Hematopoietic multipotent progenitor cell treated with erythropoietin and hydrocortisone succinate and interleukin-3 and kit ligand, for 8 days (in vitro differentiated cells): ENCODE results near the gene JADE2.
"Not testable (repeated sequence)": the region's sequence is repeated elsewhere in the genome, so short reads cannot be mapped to it uniquely, and the experiment has no call there.

Experiments
- DNase-seq: peaks from one replicate; pipeline ENCODE4 v3.0.0-alpha.2; 2015

JADE2 gene

DNA sequence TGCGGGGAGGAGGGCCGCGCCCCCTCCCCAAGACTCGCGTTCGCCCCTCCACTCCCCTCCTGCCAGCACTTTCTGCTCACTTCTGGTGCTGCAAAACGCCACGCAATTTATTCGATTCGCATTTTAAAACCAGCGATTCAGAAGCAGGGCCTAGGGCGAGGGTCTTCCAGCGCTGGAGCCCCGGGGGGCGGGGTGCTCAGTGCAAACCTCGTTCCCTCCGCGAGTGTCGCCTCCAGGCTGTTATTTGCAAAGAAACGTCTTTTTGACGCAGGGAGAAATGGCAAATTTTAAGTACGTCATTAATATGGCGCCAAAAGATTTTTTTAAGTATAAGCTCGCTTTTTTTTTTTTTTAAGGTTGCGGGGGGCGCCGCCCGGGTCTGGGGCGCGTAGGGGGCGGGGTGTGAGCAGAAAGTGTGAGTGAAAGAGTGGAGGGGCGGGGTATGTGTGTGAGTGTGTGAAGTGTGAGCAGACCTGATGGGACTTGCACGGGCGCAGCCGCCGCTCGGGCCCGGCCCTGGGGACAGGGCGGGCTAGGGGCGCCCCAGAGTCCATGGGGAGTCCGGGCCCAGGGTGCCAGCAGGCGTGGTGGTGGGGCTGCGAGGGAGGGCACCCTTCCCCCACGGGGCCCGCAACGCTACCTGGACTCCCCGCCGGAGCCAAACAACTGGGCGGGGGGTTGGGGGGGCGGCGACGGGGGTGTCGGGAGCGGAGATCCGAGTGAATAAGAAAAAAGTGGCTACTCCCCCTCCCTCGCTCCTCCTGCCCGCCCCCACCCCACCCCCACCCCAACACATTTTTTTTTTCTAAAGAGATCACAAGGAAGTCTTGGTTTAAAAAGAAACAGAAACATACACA lies at the start of gene JADE2:
Gene JADE2 (plus strand): TSS at position 845 of the 857 bp plus-strand sequence. CDS start 10,188 bp downstream, outside the sequence.
- peak; percentile 79 for DNase-seq

- no peak for DNase-seq
These were observed 47.8 kb upstream of the JADE2 start for GRCh38 chr5:134477462-134478245.

DNA sequence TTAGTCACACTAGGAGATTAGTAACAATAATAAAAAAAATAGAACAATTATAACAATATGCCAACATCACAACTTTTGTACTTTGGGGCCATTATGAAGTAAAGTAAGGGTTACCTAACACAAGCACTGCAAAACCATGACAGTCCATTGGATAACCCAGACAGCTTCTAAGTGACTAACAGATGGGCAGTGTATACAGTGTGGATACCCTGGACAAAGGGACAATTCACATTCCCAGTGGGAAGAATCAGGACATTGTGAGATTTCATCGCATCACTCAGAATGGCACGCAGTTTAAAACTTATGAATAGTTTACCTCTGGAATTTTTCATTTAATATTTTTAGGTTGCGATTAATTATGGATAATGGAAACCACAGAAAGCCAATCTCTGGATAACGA lies 45.6 kb upstream of the JADE2 start:
- no peak for DNase-seq

GRCh38 chr5:134489227-134489944 lies 36.1 kb upstream of the JADE2 start:
- DNase-seq: no peak

DNA sequence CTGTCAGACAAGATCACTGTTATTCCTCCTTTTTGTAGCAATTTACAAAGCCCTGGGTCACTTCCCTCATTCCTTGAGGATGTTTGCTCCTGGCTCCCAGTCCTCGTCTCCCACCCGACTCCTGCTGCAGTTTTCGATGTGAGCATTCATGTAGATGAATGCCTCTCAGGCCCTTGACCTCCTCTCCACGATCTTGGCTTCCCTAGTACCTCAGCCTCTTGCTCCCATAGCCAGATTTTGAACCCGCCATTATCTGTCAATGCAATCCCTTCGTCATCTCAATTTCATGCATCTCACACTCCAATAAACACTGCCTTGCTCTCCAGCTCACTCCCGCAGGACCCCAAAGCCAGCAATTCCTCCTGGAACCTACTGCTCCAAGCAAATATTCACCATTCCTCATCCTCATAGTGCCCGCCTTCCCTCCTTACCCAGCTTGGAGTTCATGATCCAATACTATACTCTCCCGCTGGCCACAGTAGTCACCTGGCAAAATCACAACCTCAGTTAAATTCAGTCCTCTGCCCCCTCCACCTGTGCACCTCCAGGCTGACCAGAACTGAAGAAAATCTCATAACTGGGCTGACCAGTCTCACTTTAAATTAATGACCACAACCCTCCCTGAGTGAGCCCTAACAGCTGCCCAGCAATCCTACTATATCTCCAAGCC lies 35.1 kb upstream of the JADE2 start:
- DNase-seq: no peak

DNA sequence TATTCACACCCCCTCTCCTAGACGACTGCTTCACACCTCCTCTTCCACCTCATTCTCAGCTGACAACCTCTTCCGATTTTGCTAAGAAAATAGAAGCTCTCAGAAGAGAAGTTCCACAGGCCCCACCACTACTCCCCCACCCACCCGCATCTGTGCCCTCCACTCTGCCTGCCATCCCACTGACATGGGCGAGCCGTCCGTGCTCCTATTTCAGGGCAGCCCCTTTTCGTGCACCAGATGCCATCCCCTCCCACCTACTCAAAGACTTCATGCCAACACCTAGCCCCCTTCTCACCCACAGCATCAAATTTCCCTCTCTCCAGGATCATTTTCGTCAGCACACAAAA lies 34.6 kb upstream of the JADE2 start:
- DNase-seq: no peak

- no peak for DNase-seq
These were observed 33.5 kb upstream of the JADE2 start for GRCh38 chr5:134491841-134492442.

- no peak for DNase-seq
These were observed 32.9 kb upstream of the JADE2 start for GRCh38 chr5:134492568-134492967.

DNA sequence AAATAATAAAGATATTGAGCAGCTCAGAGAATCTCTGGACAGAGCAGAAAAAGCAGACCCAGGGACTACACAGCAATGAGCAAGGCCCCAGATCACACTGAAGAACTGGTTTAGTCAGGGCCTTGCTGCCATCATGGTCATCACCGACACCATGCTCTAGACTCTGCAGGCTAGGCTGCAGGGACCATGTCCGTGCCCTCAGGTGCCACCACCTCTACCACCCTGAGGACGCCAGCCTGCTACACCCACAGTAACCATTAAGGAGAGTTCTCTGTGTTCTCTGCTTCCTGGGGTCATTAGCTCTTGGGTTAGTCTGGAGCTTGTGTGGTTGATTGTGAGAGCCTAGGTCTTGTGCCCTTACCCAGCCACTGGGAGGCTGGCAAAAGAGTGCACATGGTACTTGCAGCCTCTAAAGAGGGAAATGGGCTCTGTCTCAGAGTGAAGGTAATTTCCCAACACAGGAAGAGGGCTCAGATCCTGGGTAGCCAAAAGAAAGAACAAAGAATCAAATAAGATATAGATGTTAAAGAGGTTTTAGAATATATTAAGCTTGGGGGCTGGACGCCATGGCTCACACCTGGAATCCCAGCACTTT lies 31.9 kb upstream of the JADE2 start:
- no peak for DNase-seq

DNA sequence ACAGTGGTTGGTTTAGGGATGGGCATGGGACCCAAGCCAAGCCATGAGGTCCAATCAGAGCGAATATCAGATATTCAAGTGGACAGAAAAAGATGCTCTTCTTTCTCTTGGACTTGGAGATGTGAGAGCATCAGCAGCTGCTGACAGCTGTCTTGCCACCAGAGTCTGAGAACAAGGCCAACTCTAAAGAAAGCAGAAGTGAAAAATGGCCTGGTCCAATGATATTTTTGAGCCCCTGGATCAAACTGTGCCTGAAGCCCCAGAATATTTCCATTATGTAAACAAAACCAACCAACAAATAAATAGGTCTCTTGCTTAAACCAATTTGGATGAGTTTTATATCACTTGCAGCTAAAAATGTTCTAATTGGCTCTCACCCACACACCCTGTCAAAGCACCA lies 30.7 kb upstream of the JADE2 start:
- DNase-seq: no peak

DNA sequence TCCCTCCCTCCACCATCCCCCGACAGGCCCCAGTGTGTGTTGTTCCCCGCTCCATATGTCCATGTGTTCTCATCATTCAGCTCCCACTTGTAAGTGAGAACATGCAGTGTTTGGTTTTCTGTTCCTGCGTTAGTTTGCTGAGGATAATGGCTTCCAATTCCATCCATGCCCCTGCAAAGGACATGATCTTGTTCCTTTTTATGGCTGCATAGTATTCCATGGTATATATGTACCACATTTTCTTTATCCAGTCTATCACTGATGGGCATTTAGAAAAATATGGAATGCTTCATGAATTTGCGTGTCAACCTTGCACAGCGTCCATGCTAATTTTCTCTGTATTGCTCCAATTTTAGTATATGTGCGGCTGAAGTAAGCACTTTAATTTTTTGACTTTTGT lies 25.6 kb upstream of the JADE2 start:
- DNase-seq: not testable (repeated sequence)

DNA sequence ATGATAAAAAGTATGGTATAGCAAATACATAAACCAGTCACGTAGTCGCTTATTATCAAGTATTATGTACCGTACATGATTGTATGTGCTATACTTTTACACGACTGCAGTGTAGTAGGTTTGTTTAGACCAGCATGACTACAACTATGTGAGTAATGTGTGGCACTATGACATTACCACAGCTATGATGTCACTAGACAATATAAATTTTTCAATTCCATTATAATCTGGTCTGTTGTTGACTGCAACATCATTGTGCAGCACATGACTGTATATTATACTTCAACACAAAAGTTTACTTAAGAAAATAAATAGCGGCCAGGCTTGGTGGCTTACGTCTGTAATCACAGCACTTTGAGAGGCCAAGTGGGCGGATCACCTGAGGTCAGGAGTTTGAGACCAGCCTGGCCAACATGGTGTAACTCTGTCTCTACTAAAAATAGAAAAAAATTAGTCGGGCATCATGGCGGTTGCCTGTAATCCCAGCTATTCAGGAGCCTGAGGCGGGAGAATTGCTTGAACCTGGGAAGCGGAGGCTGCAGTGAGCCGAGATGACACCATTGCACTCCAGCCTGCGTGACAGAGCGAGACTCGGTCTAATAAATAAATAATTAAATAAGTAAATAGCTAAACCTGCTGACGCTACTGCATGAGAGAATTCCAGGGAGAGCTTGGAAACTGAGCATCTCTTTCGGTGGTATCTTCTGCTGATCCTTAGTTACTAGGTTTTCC lies 24.6 kb upstream of the JADE2 start:
- no peak for DNase-seq

- no peak for DNase-seq
These were observed 23.2 kb upstream of the JADE2 start for GRCh38 chr5:134502259-134502658.

GRCh38 chr5:134503088-134503936 lies 22.2 kb upstream of the JADE2 start:
- DNase-seq: peak; percentile 71

DNA sequence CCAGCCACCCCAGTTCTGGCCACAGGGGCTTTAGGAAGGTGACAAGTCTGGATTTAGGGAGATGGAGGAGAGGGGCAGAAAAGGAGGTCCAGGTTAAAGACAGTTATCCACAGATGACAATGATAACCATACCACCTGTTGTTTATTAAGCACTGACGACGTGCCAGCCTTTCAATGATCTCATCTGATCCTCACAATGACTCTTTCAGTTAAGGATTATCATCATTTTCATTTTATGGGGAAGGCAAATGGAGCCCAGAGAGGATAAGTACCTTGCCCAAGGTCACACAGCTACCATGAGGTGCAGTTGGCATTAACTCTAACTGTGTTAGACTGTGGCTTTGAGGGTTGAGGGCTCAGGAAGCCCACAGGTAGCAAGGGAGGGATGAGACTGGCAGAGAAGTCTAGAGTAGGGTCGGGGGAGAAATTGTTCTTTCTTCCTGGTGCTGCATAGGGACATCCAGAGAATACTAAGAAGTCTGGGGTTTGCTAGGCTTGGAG lies 21.5 kb upstream of the JADE2 start:
- no peak for DNase-seq

DNA sequence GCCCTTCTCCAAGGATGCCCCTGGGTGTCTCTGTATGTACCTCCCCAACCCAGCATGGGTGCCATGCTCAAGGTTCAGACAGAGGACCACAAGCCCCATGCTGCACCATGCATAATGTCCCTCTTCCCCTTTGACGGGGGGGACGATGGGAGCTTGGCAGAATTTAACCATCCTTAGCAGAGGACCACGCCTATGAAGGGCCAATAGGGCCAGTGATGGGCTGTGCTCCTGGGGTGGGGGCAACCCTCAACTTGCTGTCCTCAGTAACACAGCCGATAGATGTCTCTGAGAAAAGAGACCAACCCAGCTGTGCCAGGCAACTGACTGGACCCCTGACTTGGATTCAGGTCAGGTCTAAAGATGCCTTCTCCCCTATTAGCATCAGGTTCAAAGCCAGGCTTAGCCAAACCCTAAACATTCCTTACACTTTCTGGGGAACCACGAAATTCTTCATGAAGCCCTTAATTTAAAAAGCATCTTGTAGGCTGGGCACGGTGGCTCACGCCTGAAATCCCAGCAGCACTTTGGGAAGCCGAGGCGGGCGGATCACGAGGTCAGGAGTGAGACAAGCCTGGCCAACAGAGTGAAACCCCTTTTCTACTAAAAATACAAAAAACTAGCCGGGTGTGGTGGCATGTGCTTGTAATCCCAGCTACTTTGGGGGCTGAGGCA lies 20.7 kb upstream of the JADE2 start:
- no peak for DNase-seq

DNA sequence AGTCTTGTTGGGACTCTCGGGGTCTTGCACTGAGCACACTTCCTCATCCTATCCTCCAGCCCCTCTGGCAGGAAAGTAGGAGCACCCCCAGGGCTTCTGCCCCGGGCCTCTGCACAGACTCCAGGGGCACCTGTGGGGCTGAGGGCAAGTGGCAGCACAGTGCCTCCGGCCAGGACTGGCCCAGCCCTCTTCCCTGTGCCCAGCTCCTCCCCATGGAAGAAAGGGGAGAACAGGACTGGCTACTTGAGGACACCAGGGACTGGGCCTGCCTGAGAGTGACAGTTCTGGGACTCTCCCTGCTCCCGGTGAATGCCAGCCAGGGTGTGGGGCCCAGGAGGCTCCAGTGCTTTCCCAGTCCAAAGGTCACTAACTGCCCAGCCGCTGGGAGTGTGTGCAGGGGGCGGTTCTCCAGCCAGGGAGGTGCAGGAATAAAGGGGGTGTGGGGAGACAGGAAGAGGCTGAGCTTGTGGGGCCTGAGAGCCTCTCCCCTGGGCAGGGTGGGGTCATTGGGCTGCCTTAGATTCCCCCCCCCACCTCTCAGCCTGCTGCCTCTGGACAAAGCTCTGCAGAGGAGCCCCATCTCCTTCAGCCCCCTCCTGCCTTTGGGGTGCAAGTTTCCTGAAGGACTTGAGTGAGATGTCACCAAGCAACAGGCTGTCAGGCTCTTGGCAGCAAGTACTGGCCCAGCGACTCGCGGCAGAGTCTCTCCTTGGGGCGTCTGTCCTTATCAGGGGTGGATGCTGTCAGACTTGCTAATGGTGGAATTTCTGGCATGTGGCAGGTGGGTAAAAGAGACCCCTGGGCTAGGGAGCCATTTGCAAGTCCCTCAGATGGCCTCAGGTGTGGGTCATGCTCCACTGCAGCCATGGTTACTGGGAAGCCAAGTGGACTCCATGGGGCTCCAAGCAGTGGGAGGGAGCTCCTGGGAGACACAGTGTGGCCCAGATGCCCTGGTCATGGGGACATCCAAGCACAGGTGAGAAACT lies 19.1 kb upstream of the JADE2 start:
- DNase-seq: peak; percentile 33

DNA sequence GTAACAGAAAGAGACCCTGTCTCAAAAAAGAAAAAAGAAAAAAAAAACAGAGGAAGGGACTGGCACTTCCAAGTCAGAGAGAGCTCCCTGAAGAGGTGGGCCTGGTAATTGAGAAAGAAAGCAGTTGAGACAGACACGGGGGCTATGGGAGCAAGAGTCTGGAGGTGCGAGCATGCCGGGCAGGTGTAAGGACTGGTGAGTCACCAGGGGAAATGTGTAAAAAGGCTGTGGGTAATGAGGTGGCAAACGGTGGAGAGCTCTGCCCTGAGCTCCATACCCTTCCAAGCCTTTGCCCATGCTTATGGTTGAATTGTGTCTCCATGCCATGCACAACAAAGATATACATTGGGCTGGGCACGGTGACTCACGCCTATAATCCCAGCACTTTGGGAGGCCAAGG lies 18.0 kb upstream of the JADE2 start:
- no peak for DNase-seq
